Activated naive CD8-positive, alpha-beta T cell treated with anti-CD3 and anti-CD28 coated beads, Interleukin-2, amount 10 ng/mL, durations not matched to agents 7 days and 5 days (primary cell): ENCODE results near the gene AQP9. TPM values are rescaled to one million over a fixed set of nuclear protein-coding genes. Genes with fewer than 3 reads are reported as not detected.

Source experiments
- ATAC-seq: fragments of 150-1000 bp; cut with Tn5 transposase; one replicate; pipeline ENCODE4 v1.10.0; 2021; ENCODE audit warnings: low read depth, moderate library complexity
- POLR2A ChIA-PET: fragments of 350-600 bp; sonication (Branson Sonifier 250); formaldehyde crosslinking; loops from one replicate; lab custom pipeline; 2021; ENCODE audit warnings: antibody characterized with exemption; lab: Charles Lee
- DNase-seq: peaks from one replicate; pipeline ENCODE4 v3.0.0; 2021
- H3K27ac Mint-ChIP-seq: one replicate; pipeline ENCODE4 v1.8.0; 2022; ENCODE audit warnings: mild to moderate bottlenecking, mixed read lengths
- H3K27me3 Mint-ChIP-seq: one replicate; pipeline ENCODE4 v1.8.0; 2022; ENCODE audit warnings: mild to moderate bottlenecking, moderate library complexity, mixed read lengths
- H3K36me3 Mint-ChIP-seq: one replicate; pipeline ENCODE4 v1.8.0; 2021; ENCODE audit warnings: mild to moderate bottlenecking, mixed read lengths
- H3K4me1 Mint-ChIP-seq: one replicate; pipeline ENCODE4 v1.8.0; 2021; ENCODE audit warnings: mixed read lengths
- H3K4me3 Mint-ChIP-seq: one replicate; pipeline ENCODE4 v1.8.0; 2022; ENCODE audit warnings: mild to moderate bottlenecking, moderate library complexity, mixed read lengths
- H3K9me3 Mint-ChIP-seq: one replicate; pipeline ENCODE4 v1.8.0; 2021; ENCODE audit warnings: mixed read lengths
- total RNA-seq, 2 experiments: library from RNA; stranded (reverse); gene quantifications; one replicate each; pipeline ENCODE4 v1.2.3, GENCODE V29; 2021

AQP9 gene
- total RNA-seq, 2 experiments from 2014 or later = 0.20 to 0.30 TPM

DNA sequence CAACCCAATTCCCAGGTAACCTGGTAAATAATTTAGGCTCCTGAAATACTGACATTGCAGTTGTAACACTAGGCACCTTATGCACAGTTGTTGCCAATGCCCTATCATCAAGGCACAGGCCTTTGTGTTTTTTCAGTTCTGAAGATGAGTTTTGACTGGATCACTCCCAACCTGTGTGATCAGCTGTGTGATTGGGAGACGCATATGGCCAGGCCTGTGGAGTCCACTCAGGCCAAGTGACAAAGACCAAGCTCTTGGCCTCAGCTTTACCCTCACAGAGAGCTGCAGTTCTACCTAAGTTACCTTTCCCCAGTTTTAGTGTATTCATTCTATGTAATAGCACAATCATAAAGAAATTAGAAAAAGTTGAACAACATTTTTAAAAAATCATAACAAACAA lies 19.2 kb upstream of the AQP9 start:
- ATAC-seq (no peak), DNase-seq (no peak)
- Mint-ChIP-seq H3K27ac (no peak overlapping the region), H3K36me3 (no peaks in the 10 kb centered on the region), H3K9me3 (peaks cover 1% of the 10 kb centered on the region), H3K27me3 (peaks cover 24% of the 10 kb centered on the region), H3K4me1 (no peaks in the 10 kb centered on the region), H3K4me3 (no peak overlapping the region)
- POLR2A ChIA-PET = no interaction called here

DNA sequence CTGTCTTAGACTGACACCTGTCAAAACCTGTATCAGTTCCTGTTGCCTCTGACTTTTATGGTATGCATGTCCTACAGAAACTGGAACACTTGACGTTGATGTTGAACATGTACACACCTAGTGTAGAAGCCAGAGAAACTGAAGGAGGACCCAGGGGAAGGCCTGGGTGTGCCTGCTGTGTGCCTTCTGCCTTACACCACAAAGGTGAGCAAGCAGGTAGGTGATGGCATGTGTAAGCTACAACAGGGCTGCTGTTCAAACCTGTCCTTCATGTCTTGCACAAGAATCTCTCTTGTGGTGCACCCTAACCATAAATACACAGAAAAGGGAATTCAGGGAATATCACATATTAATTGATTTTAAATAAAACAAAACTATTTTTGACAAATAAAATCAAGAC lies 13.6 kb upstream of the AQP9 start:
- Mint-ChIP-seq H3K4me1 (no peaks in the 10 kb centered on the region), H3K9me3 (peaks cover 4% of the 10 kb centered on the region), H3K27ac (no peak overlapping the region), H3K27me3 (peaks cover 10% of the 10 kb centered on the region), H3K36me3 (no peaks in the 10 kb centered on the region), H3K4me3 (no peak overlapping the region)
- ATAC-seq = no peak
- POLR2A ChIA-PET = no interaction called here
- no peak for DNase-seq

DNA sequence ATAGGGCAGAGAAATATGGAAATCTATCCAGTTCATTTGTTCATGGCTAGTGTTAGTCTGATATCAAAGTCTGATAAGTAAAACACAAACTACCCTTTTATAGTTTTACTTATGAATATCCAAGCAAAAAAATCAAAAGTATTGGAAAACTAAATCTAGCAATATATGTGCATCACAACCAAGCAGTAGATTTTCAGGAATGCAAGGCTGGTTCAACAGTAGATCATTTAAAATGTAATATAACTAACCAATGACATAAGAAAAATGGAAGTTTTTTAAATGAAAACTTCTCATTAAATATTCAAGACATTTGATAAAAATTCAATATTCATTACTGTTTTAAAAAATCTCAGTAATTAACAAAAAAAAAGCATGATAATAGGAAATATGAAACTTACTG lies 12.8 kb upstream of the AQP9 start:
- POLR2A ChIA-PET = no interaction called here
- Mint-ChIP-seq H3K9me3 (peaks cover 4% of the 10 kb centered on the region), H3K27ac (no peak overlapping the region), H3K27me3 (peaks cover 7% of the 10 kb centered on the region), H3K36me3 (no peaks in the 10 kb centered on the region), H3K4me3 (no peak overlapping the region), H3K4me1 (no peaks in the 10 kb centered on the region)
- DNase-seq (no peak), ATAC-seq (no peak)

DNA sequence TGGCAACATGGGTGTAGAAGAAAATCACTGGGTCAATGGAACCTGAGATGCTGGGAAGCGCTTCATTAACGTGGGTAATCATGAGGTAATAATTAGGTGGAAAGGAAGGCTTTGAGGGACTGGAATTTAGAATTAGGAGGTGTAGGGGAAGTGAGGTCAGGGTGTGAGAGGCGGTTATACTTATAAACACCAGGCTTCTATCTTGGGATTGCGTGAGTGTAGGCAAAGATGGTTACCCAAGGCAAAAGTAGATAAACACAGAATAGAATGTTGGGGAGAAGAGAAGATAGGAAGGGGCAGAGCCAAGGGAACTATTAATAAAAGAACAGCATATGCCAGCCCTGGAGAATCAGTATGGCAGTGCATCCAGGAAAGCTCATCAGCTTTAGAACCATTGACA lies 3.3 kb upstream of the AQP9 start:
- Mint-ChIP-seq H3K27me3 (peaks cover 16% of the 10 kb centered on the region), H3K9me3 (no peaks in the 10 kb centered on the region), H3K36me3 (no peaks in the 10 kb centered on the region), H3K4me1 (no peaks in the 10 kb centered on the region), H3K27ac (no peak overlapping the region), H3K4me3 (no peak overlapping the region)
- ATAC-seq = no peak
- POLR2A ChIA-PET = no interaction called here
- DNase-seq = no peak

DNA sequence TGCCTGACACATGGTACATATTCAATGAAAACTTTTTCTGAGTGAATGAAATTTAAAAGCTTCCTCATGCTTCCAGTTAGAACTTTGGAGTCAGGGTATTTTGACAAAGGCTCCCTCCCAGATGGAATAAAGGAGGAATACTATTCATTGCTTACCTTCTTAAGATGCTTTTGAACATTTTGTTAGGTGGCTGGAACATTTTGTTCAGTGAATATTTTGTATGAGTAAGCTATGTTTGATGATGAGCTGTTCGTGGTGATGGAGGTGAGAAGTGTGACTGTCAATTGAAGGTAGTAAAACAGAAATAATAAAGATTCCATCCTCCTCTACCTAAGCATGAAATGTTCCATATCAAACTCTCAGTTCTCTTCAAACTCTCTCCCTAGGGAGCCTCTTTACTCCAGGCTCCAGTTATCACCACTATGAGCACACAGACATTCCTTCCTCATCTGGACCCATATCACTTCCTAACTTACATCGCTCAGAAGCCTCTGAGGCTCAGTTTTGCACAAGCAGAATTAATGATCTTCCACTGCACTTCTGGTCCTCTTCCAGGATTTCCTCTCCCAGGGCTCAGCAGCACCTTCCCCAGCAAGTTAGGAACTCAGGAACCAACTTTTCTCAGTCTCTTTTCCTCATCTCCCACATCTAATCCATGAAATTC lies 2.5 kb upstream of the AQP9 start:
- DNase-seq (no peak), ATAC-seq (no peak)
- H3K27ac Mint-ChIP-seq = no peak overlapping the region
- H3K9me3 Mint-ChIP-seq = no peaks in the 10 kb centered on the region
- H3K4me3 Mint-ChIP-seq = no peak overlapping the region
- H3K36me3 Mint-ChIP-seq = no peaks in the 10 kb centered on the region
- peaks cover 16% of the 10 kb centered on the region for H3K27me3 Mint-ChIP-seq
- no peaks in the 10 kb centered on the region for H3K4me1 Mint-ChIP-seq
- POLR2A ChIA-PET = no interaction called here

DNA sequence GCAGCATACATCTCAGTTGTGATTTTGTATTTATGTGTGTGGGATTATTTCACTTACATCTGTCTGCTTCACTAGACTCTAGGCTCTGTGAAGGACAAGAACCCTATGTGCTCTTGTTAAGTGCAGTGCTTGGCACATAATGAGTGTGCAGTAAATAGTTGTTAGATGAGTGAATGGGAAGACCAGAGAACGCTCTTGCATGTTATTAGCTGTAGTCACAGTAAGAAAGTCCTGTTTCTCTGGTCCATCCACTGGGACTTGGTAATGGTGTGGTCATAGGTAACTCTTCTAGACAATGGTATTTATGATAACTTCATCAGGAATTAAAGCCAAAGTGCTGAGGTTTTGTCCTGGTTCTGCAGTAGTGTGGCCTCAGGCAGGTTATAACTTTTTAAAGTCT lies 1.4 kb upstream of the AQP9 start:
- Mint-ChIP-seq H3K27me3 (peaks cover 16% of the 10 kb centered on the region), H3K36me3 (no peaks in the 10 kb centered on the region), H3K4me1 (no peaks in the 10 kb centered on the region), H3K27ac (no peak overlapping the region), H3K4me3 (no peak overlapping the region), H3K9me3 (no peaks in the 10 kb centered on the region)
- DNase-seq = no peak
- no peak for ATAC-seq
- POLR2A ChIA-PET = no interaction called here

DNA sequence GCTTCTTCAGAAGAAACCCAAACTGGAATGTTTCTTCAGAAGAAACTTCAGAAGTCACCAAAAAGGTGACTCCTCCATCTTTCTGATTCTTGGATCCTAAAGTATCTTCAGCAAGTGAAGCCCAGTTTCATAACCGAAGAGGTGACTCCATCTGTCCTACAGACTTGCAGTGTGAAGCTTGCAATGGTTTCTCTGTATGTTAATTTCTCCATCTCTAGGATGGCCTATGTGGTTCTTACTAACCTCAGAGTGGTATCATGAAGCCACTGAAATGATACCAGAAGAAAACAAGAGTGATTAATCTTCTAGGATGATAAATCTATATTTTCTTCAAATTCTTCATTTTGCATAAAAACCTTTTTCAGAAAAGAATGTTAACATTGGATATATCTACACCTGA lies 495 bp upstream of the AQP9 start:
- Mint-ChIP-seq H3K36me3 (no peaks in the 10 kb centered on the region), H3K27me3 (peaks cover 16% of the 10 kb centered on the region), H3K27ac (no peak overlapping the region), H3K9me3 (no peaks in the 10 kb centered on the region), H3K4me3 (no peak overlapping the region), H3K4me1 (no peaks in the 10 kb centered on the region)
- POLR2A ChIA-PET = no interaction called here
- ATAC-seq (no peak), DNase-seq (no peak)

DNA sequence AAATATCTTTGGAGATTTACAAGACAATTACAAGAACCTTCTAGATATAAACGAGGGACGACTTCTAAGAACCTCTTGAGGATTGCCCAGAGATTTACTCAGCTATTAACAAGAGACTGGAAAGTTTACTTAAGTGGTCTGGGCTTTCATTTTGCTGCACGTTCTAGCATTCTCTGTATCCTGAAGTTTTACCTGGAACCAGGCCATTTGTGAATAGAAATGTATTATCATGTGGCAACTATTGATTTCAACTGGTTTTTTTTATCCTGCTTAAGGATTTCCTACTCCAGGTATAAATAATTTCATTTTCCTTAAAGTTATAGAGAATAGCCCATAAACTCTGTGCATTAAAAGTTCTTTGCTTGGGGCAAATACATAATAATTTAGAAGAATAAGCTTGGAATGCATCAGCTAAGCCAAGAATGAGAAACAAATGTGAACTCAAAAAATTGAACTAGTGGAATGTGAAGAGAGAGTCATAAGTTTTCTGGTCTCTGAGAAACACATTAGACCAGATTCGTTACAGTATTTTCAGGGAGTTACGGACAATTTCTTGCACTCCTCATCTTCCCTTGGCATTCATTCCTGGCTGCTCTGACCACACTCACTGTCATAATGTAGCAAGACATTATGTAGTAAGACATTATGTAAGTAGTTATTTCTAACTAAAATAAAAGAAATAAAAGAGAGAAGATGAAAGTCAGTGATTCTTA lies 1.3 kb downstream of the AQP9 start:
- no peaks in the 10 kb centered on the region for H3K4me1 Mint-ChIP-seq
- no peak overlapping the region for H3K27ac Mint-ChIP-seq
- peaks cover 15% of the 10 kb centered on the region for H3K27me3 Mint-ChIP-seq
- H3K4me3 Mint-ChIP-seq = no peak overlapping the region
- DNase-seq = no peak
- H3K9me3 Mint-ChIP-seq = no peaks in the 10 kb centered on the region
- ATAC-seq = no peak
- no peaks in the 10 kb centered on the region for H3K36me3 Mint-ChIP-seq
- POLR2A ChIA-PET = no interaction called here

DNA sequence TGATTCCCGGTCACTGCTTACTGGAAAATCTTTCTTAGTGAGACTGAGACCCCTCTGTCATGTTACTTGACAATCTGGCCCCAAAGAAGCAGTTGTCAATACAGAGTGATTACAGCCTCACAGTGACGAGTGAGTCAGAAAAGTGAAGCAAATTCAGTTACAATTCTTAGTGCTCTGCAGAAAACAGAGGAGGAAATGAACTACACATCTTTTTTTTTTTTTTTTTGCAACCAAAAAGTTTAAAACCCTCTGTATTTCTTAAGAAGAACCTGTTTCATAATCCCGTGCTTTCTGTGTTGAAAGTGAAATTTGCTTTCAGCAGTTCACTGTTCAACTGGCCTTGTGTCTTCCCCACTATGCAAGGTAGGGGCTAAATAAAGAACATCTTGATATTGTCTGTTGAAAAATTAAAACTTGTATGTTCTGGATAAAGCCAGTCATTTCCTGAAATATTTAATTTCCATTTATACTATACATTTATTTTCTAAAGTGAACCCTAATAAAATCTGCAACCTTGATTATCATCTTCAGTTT lies 1.9 kb downstream of the AQP9 start:
- Mint-ChIP-seq H3K9me3 (no peaks in the 10 kb centered on the region), H3K36me3 (no peaks in the 10 kb centered on the region), H3K4me3 (no peak overlapping the region), H3K4me1 (peaks cover 1% of the 10 kb centered on the region), H3K27ac (no peak overlapping the region), H3K27me3 (peaks cover 10% of the 10 kb centered on the region)
- ATAC-seq = no peak
- POLR2A ChIA-PET = no interaction called here
- no peak for DNase-seq

DNA sequence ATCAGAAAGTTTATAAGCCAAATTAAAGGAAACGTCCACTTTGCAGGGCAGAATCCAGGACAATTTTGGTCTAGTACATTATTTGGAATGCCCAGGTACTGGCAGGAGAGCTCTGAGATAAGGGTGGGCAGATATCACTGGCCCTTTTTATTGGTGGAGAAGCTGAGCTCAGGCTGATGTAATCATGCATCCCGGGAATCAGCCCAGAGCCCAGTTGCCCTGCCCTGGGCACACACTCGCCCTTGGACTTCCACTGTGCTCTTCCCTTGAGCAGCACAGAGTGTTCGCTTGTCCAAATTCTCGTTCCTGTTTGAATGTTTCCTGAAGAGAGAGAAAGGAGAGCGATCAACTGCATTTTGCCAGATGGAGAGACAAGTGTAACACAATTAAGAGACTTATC lies 3.7 kb downstream of the AQP9 start:
- POLR2A ChIA-PET = no interaction called here
- Mint-ChIP-seq H3K4me1 (peaks cover 1% of the 10 kb centered on the region), H3K27ac (no peak overlapping the region), H3K4me3 (no peak overlapping the region), H3K27me3 (peaks cover 13% of the 10 kb centered on the region), H3K36me3 (no peaks in the 10 kb centered on the region), H3K9me3 (no peaks in the 10 kb centered on the region)
- DNase-seq (no peak), ATAC-seq (no peak)

DNA sequence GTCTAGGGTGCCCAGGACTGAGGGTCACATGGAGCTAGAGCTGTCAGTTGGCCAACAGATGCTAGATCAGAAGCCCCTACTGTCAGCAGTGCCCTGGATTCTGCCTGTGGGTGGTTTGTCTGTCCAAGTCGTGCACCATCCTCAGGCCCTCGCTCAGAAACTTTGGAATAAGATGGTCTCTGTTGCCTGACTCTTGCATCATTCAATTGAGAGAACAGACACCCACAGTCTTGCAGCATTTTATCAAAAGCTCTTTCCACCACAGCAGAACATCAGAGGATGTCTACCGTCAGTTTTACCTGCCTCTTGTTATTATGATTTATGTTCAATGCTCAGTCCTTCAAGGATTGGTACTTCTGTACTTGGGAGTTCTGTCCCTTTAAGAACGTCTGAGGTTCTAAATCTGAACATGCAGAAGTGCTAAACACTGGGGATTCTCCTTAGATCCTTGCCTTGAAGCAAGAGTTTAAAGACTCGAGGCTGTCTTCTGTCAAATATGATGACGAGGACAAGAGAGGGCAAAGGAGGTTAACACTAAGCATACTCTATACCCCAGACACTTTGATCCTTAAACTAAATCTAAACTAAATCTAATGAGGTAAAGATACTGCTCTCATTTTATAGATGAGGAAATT lies 4.8 kb downstream of the AQP9 start:
- no peaks in the 10 kb centered on the region for H3K36me3 Mint-ChIP-seq
- POLR2A ChIA-PET = no interaction called here
- H3K9me3 Mint-ChIP-seq = no peaks in the 10 kb centered on the region
- no peak overlapping the region for H3K27ac Mint-ChIP-seq
- peaks cover 15% of the 10 kb centered on the region for H3K27me3 Mint-ChIP-seq
- no peak overlapping the region for H3K4me3 Mint-ChIP-seq
- no peak for DNase-seq
- ATAC-seq = no peak
- H3K4me1 Mint-ChIP-seq = peaks cover 1% of the 10 kb centered on the region

DNA sequence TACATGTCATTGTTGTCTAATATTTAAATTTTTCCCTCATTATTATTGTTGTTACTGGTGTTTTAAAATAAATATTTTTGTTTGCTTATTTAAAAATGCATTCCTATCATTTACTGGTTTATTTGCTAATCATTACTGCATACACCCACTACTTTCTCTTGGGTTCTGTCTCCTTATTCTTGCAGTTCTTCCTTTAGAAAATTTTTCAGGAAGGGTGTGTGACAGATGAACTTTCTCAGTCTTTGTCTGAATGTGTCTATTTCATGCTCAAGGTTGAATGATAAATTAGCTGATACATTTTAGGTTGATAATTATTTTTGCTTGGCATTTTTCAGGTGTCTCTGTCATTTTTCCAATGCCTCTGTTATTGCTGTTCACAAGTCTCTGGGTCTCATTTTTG lies 7.4 kb downstream of the AQP9 start:
- POLR2A ChIA-PET = no interaction called here
- no peaks in the 10 kb centered on the region for H3K9me3 Mint-ChIP-seq
- no peak overlapping the region for H3K4me3 Mint-ChIP-seq
- ATAC-seq (no peak), DNase-seq (no peak)
- no peak overlapping the region for H3K27ac Mint-ChIP-seq
- H3K27me3 Mint-ChIP-seq = peaks cover 15% of the 10 kb centered on the region
- no peaks in the 10 kb centered on the region for H3K36me3 Mint-ChIP-seq
- H3K4me1 Mint-ChIP-seq = peaks cover 1% of the 10 kb centered on the region

DNA sequence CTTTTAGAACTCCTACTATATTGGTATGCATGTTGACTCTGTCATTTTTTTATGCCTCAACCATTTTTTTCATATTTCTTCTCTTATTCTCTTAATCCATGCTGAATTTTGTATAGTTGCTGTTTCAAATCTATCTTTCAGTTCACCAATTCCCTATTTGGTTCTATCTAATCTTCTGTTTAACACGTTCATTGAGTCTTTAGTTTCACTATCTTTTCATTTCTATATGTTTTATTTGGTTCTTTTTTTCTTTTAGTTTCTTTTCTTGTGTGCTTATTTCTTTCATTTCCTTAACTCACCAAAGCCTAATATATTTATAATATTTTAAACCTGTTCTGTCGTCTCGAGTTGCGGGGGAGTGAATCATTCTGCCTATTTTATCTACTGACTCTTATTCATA lies 8.0 kb downstream of the AQP9 start:
- Mint-ChIP-seq H3K9me3 (no peaks in the 10 kb centered on the region), H3K27ac (no peak overlapping the region), H3K36me3 (no peaks in the 10 kb centered on the region), H3K4me3 (no peak overlapping the region), H3K4me1 (peaks cover 1% of the 10 kb centered on the region), H3K27me3 (peaks cover 15% of the 10 kb centered on the region)
- POLR2A ChIA-PET = no interaction called here
- DNase-seq (no peak), ATAC-seq (no peak)

DNA sequence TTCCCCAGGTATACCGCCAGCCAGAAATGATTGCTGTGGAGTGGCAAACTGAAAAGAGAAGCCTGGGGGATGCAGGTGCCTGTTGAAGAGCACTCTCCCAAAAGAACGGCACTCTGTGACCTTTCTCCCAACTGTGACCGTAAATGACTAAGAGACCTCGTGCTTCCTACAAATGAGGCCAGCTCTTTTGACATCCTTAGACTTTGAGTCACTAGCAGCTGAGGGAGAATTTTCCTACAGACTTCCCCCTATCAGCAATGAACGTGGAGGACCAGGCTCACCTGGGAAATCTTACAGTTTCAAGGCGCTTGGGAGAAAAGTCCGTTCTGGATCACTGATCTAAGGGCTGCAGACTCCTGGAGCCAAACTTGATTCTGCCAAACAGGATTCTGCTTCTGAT lies 8.6 kb downstream of the AQP9 start:
- Mint-ChIP-seq H3K4me1 (peaks cover 1% of the 10 kb centered on the region), H3K36me3 (no peaks in the 10 kb centered on the region), H3K27me3 (peaks cover 15% of the 10 kb centered on the region), H3K9me3 (no peaks in the 10 kb centered on the region), H3K27ac (no peak overlapping the region), H3K4me3 (no peak overlapping the region)
- ATAC-seq (no peak), DNase-seq (no peak)
- POLR2A ChIA-PET = no interaction called here
